ENCODE results near the gene FAM20B.
A peak's percentile ranks its signal among the peaks of the same experiment; 100 is the strongest.
"Not testable (repeated sequence)": the region's sequence is repeated elsewhere in the genome, so short reads cannot be mapped to it uniquely, and the experiment has no call there.

Gene FAM20B

GRCh38 chr1:179025125-179025974 is at the start of gene FAM20B:
Gene FAM20B (plus strand): TSS chr1:179025894. CDS start chr1:179043848, 17,954 bp downstream.
- H3K27me3 ChIP-seq (ENCODE audit: control insufficient read depth, insufficient read depth, low read length) = no peaks in the 10 kb centered on the region
- H3K9ac ChIP-seq (ENCODE audit: low read length) = peak within 1 kb of the TSS; percentile 83
- H3K4me3 ChIP-seq (ENCODE audit: low read length) = peak within 1 kb of the TSS; percentile 75
- H3K9me3 ChIP-seq (ENCODE audit: control insufficient read depth, low read depth, low read length) = no peaks in the 10 kb centered on the region
- H3K36me3 ChIP-seq (ENCODE audit: control insufficient read depth, low read depth, low read length) = no peaks in the 10 kb centered on the region
- peaks cover 23% of the 10 kb centered on the region for H3K4me1 ChIP-seq (ENCODE audit: control insufficient read depth, low read depth, low read length)
- no peak within 1 kb of the TSS for H3K27ac ChIP-seq (ENCODE audit: low read length)

GRCh38 chr1:178976541-178976940 is 49.2 kb upstream of the FAM20B start:
- H3K27me3 ChIP-seq (ENCODE audit: control insufficient read depth, insufficient read depth, low read length) = no peaks in the 10 kb centered on the region
- no peaks in the 10 kb centered on the region for H3K36me3 ChIP-seq (ENCODE audit: control insufficient read depth, low read depth, low read length)
- peaks cover 4% of the 10 kb centered on the region for H3K4me1 ChIP-seq (ENCODE audit: control insufficient read depth, low read depth, low read length)
- no peak overlapping the region for H3K4me3 ChIP-seq (ENCODE audit: low read length)
- H3K9ac ChIP-seq (ENCODE audit: low read length) = no peak overlapping the region
- H3K27ac ChIP-seq (ENCODE audit: low read length) = no peak overlapping the region
- peaks cover 5% of the 10 kb centered on the region for H3K9me3 ChIP-seq (ENCODE audit: control insufficient read depth, low read depth, low read length)

GRCh38 chr1:178986204-178986603 is 39.5 kb upstream of the FAM20B start:
- Histone ChIP-seq H3K27me3 (ENCODE audit: control insufficient read depth, insufficient read depth, low read length) (no peaks in the 10 kb centered on the region), H3K27ac (ENCODE audit: low read length) (no peak overlapping the region), H3K36me3 (ENCODE audit: control insufficient read depth, low read depth, low read length) (no peaks in the 10 kb centered on the region), H3K4me1 (ENCODE audit: control insufficient read depth, low read depth, low read length) (no peaks in the 10 kb centered on the region), H3K9me3 (ENCODE audit: control insufficient read depth, low read depth, low read length) (no peaks in the 10 kb centered on the region), H3K9ac (ENCODE audit: low read length) (no peak overlapping the region), H3K4me3 (ENCODE audit: low read length) (no peak overlapping the region)

GRCh38 chr1:178988198-178988597 is 37.5 kb upstream of the FAM20B start:
- H3K36me3 ChIP-seq (ENCODE audit: control insufficient read depth, low read depth, low read length); H3K27me3 ChIP-seq (ENCODE audit: control insufficient read depth, insufficient read depth, low read length); H3K4me3 ChIP-seq (ENCODE audit: low read length); H3K27ac ChIP-seq (ENCODE audit: low read length); H3K4me1 ChIP-seq (ENCODE audit: control insufficient read depth, low read depth, low read length); H3K9me3 ChIP-seq (ENCODE audit: control insufficient read depth, low read depth, low read length); H3K9ac ChIP-seq (ENCODE audit: low read length): not testable (repeated sequence)

GRCh38 chr1:178993559-178993958 is 32.1 kb upstream of the FAM20B start:
- no peak overlapping the region for H3K9ac ChIP-seq (ENCODE audit: low read length)
- no peaks in the 10 kb centered on the region for H3K27me3 ChIP-seq (ENCODE audit: control insufficient read depth, insufficient read depth, low read length)
- H3K9me3 ChIP-seq (ENCODE audit: control insufficient read depth, low read depth, low read length) = peaks cover 4% of the 10 kb centered on the region

GRCh38 chr1:178997428-178997827 is 28.3 kb upstream of the FAM20B start:
- Histone ChIP-seq H3K36me3 (ENCODE audit: control insufficient read depth, low read depth, low read length) (no peaks in the 10 kb centered on the region), H3K9me3 (ENCODE audit: control insufficient read depth, low read depth, low read length) (peaks cover 4% of the 10 kb centered on the region), H3K27ac (ENCODE audit: low read length) (no peak overlapping the region), H3K4me3 (ENCODE audit: low read length) (no peak overlapping the region), H3K9ac (ENCODE audit: low read length) (no peak overlapping the region), H3K27me3 (ENCODE audit: control insufficient read depth, insufficient read depth, low read length) (no peaks in the 10 kb centered on the region), H3K4me1 (ENCODE audit: control insufficient read depth, low read depth, low read length) (peaks cover 3% of the 10 kb centered on the region)

More at GRCh38 chr1:178993559-178993958, 32.1 kb upstream of the FAM20B start:
- no peaks in the 10 kb centered on the region for H3K4me1 ChIP-seq (ENCODE audit: control insufficient read depth, low read depth, low read length)
- no peak overlapping the region for H3K27ac ChIP-seq (ENCODE audit: low read length)
- H3K36me3 ChIP-seq (ENCODE audit: control insufficient read depth, low read depth, low read length) = no peaks in the 10 kb centered on the region
- H3K4me3 ChIP-seq (ENCODE audit: low read length) = no peak overlapping the region

- Histone ChIP-seq H3K9me3 (ENCODE audit: control insufficient read depth, low read depth, low read length) (peaks cover 4% of the 10 kb centered on the region), H3K27ac (ENCODE audit: low read length) (no peak overlapping the region), H3K4me3 (ENCODE audit: low read length) (no peak overlapping the region), H3K9ac (ENCODE audit: low read length) (no peak overlapping the region), H3K4me1 (ENCODE audit: control insufficient read depth, low read depth, low read length) (peaks cover 5% of the 10 kb centered on the region), H3K27me3 (ENCODE audit: control insufficient read depth, insufficient read depth, low read length) (no peaks in the 10 kb centered on the region), H3K36me3 (ENCODE audit: control insufficient read depth, low read depth, low read length) (no peaks in the 10 kb centered on the region)
Observed at GRCh38 chr1:178998295-178998694, 27.4 kb upstream of the FAM20B start.

- no peak overlapping the region for H3K4me3 ChIP-seq (ENCODE audit: low read length)
Observed at GRCh38 chr1:178999061-178999460, 26.6 kb upstream of the FAM20B start.

GRCh38 chr1:179001451-179001850 is 24.2 kb upstream of the FAM20B start:
- no peak overlapping the region for H3K27ac ChIP-seq (ENCODE audit: low read length)
- H3K9me3 ChIP-seq (ENCODE audit: control insufficient read depth, low read depth, low read length) = no peaks in the 10 kb centered on the region
- H3K36me3 ChIP-seq (ENCODE audit: control insufficient read depth, low read depth, low read length) = no peaks in the 10 kb centered on the region
- H3K4me3 ChIP-seq (ENCODE audit: low read length) = no peak overlapping the region
- H3K4me1 ChIP-seq (ENCODE audit: control insufficient read depth, low read depth, low read length) = peaks cover 5% of the 10 kb centered on the region
- H3K27me3 ChIP-seq (ENCODE audit: control insufficient read depth, insufficient read depth, low read length) = no peaks in the 10 kb centered on the region
- no peak overlapping the region for H3K9ac ChIP-seq (ENCODE audit: low read length)

More at GRCh38 chr1:178999061-178999460, 26.6 kb upstream of the FAM20B start:
- no peak overlapping the region for H3K27ac ChIP-seq (ENCODE audit: low read length)
- H3K36me3 ChIP-seq (ENCODE audit: control insufficient read depth, low read depth, low read length) = no peaks in the 10 kb centered on the region
- no peaks in the 10 kb centered on the region for H3K27me3 ChIP-seq (ENCODE audit: control insufficient read depth, insufficient read depth, low read length)
- no peak overlapping the region for H3K9ac ChIP-seq (ENCODE audit: low read length)
- peaks cover 5% of the 10 kb centered on the region for H3K4me1 ChIP-seq (ENCODE audit: control insufficient read depth, low read depth, low read length)
- H3K9me3 ChIP-seq (ENCODE audit: control insufficient read depth, low read depth, low read length) = peaks cover 4% of the 10 kb centered on the region

- H3K9me3 ChIP-seq (ENCODE audit: control insufficient read depth, low read depth, low read length); H3K4me1 ChIP-seq (ENCODE audit: control insufficient read depth, low read depth, low read length); H3K36me3 ChIP-seq (ENCODE audit: control insufficient read depth, low read depth, low read length); H3K27me3 ChIP-seq (ENCODE audit: control insufficient read depth, insufficient read depth, low read length); H3K9ac ChIP-seq (ENCODE audit: low read length); H3K27ac ChIP-seq (ENCODE audit: low read length): not testable (repeated sequence)
- H3K4me3 ChIP-seq (ENCODE audit: low read length) = peak overlapping the region; percentile 40
Observed at GRCh38 chr1:179002064-179002463, 23.6 kb upstream of the FAM20B start.

- no peak overlapping the region for H3K27ac ChIP-seq (ENCODE audit: low read length)
- no peak overlapping the region for H3K9ac ChIP-seq (ENCODE audit: low read length)
Observed at GRCh38 chr1:179002552-179003345, 22.9 kb upstream of the FAM20B start.

More at GRCh38 chr1:179002552-179003345, 22.9 kb upstream of the FAM20B start:
- H3K4me3 ChIP-seq (ENCODE audit: low read length) = peak overlapping the region; percentile 40
- H3K4me1 ChIP-seq (ENCODE audit: control insufficient read depth, low read depth, low read length) = peaks cover 5% of the 10 kb centered on the region
- no peaks in the 10 kb centered on the region for H3K9me3 ChIP-seq (ENCODE audit: control insufficient read depth, low read depth, low read length)
- no peaks in the 10 kb centered on the region for H3K27me3 ChIP-seq (ENCODE audit: control insufficient read depth, insufficient read depth, low read length)
- no peaks in the 10 kb centered on the region for H3K36me3 ChIP-seq (ENCODE audit: control insufficient read depth, low read depth, low read length)

Data from iPS-18a (cell line).